OCI-LY1 (cell line): ENCODE data around the gene POU6F2.

Source experiments
- H2AFZ ChIP-seq: fragments of 200-600 bp; sonication (generic), shearing (Covaris generic); 2 replicates; pipeline ENCODE4 v1.6.0; 2014; ENCODE audit warnings: antibody characterized with exemption, mild to moderate bottlenecking, low read length
- H3F3A ChIP-seq: fragments of 200-600 bp; sonication (generic), shearing (Covaris generic); 2 replicates; pipeline ENCODE4 v1.6.0; 2014; ENCODE audit warnings: mild to moderate bottlenecking, antibody characterized with exemption, low read length, moderate library complexity; ENCODE audit not compliant: insufficient read depth
- H3K27ac ChIP-seq: fragments of 200-600 bp; sonication (generic); 2 replicates; pipeline ENCODE4 v1.5.1; 2014; ENCODE audit warnings: low read length, mixed run types, mild to moderate bottlenecking, low read depth; ENCODE audit not compliant: poor library complexity, severe bottlenecking
- H3K27me3 ChIP-seq: fragments of 200-600 bp; sonication (generic); 2 replicates; pipeline ENCODE4 v1.6.0; 2014; ENCODE audit warnings: antibody characterized with exemption, mild to moderate bottlenecking, low read length, moderate library complexity; ENCODE audit not compliant: insufficient read depth
- H3K36me3 ChIP-seq: fragments of 200-600 bp; sonication (generic); 2 replicates; pipeline ENCODE4 v1.6.1; 2014; ENCODE audit warnings: mild to moderate bottlenecking, antibody characterized with exemption, low read length, moderate library complexity, mixed read lengths; ENCODE audit not compliant: insufficient read depth
- H3K4me1 ChIP-seq: fragments of 200-600 bp; sonication (generic); 2 replicates; pipeline ENCODE4 v1.5.1; 2014; ENCODE audit warnings: mild to moderate bottlenecking, low read length, moderate library complexity; ENCODE audit not compliant: insufficient read depth, severe bottlenecking
- H3K4me2 ChIP-seq: fragments of 200-600 bp; sonication (generic), shearing (Covaris generic); 2 replicates; pipeline ENCODE4 v1.6.1; 2014; ENCODE audit warnings: low read length
- H3K4me3 ChIP-seq: fragments of 200-600 bp; sonication (generic); 2 replicates; pipeline ENCODE4 v1.5.1; 2014; ENCODE audit warnings: low read length, low read depth, mild to moderate bottlenecking, mixed read lengths; ENCODE audit not compliant: poor library complexity, severe bottlenecking
- H3K79me2 ChIP-seq: fragments of 200-600 bp; shearing (Covaris generic); 2 replicates; pipeline ENCODE4 v1.6.1; 2016; ENCODE audit warnings: mixed run types, low read length, mixed read lengths; ENCODE audit not compliant: insufficient read depth
- H3K9ac ChIP-seq: fragments of 200-600 bp; sonication (generic), shearing (Covaris generic); 2 replicates; pipeline ENCODE4 v1.6.1; 2014; ENCODE audit warnings: mild to moderate bottlenecking, low read length, mixed read lengths
- H3K9me2 ChIP-seq: fragments of 200-600 bp; sonication (generic), shearing (Covaris generic); 2 replicates; pipeline ENCODE4 v1.6.1; 2014; ENCODE audit warnings: low read depth, mild to moderate bottlenecking, low read length, mixed read lengths
- H3K9me3 ChIP-seq: fragments of 200-600 bp; shearing (Covaris generic); 2 replicates; pipeline ENCODE4 v1.6.1; 2014; ENCODE audit warnings: low read length, mixed read lengths
- H4K20me1 ChIP-seq: fragments of 200-600 bp; sonication (generic), shearing (Covaris generic); 2 replicates; pipeline ENCODE4 v1.6.0; 2016; ENCODE audit warnings: mild to moderate bottlenecking, low read length; ENCODE audit not compliant: insufficient read depth
- CTCF ChIP-seq: fragments of 200-600 bp; sonication (generic), shearing (Covaris generic); IDR thresholded peaks from 2 replicates; pipeline ENCODE4 v1.5.1; 2017; ENCODE audit warnings: mild to moderate bottlenecking, antibody characterized with exemption, low read length, moderate library complexity, mixed read lengths
- EZH2 ChIP-seq: fragments of 200-600 bp; sonication (generic), shearing (Covaris generic); IDR thresholded peaks from 2 replicates; pipeline ENCODE4 v1.8.0; 2017; ENCODE audit warnings: borderline replicate concordance, mixed run types, mild to moderate bottlenecking, antibody characterized with exemption, low read length, moderate library complexity, mixed read lengths

Gene POU6F2

GRCh38 chr7:39415091-39415787, 437.5 kb downstream of the POU6F2 start:
- Histone ChIP-seq H2AFZ (no peak overlapping the region), H3K4me2 (no peak overlapping the region), H3K27ac (no peak overlapping the region), H3K79me2 (no peaks in the 10 kb centered on the region), H3K4me3 (no peak overlapping the region), H3K27me3 (no peaks in the 10 kb centered on the region), H3K9me2 (no peaks in the 10 kb centered on the region), H3K9ac (no peak overlapping the region), H3K36me3 (no peaks in the 10 kb centered on the region), H3F3A (no peaks in the 10 kb centered on the region), H3K9me3 (no peaks in the 10 kb centered on the region), H3K4me1 (peaks cover 7% of the 10 kb centered on the region), H4K20me1 (no peaks in the 10 kb centered on the region)
- no peak for TF ChIP-seq EZH2
- TF ChIP-seq CTCF: no peak

GRCh38 chr7:39416866-39417265, 439.2 kb downstream of the POU6F2 start:
- no peaks in the 10 kb centered on the region for H3K9me3 ChIP-seq
- no peak overlapping the region for H3K9ac ChIP-seq
- H3K36me3 ChIP-seq: no peaks in the 10 kb centered on the region
- no peak overlapping the region for H3K4me2 ChIP-seq
- H4K20me1 ChIP-seq: no peaks in the 10 kb centered on the region
- TF ChIP-seq CTCF (no peak), EZH2 (no peak)
- H3F3A ChIP-seq: no peaks in the 10 kb centered on the region
- H3K27ac ChIP-seq: no peak overlapping the region
- H2AFZ ChIP-seq: no peak overlapping the region
- no peaks in the 10 kb centered on the region for H3K79me2 ChIP-seq
- H3K9me2 ChIP-seq: no peaks in the 10 kb centered on the region
- no peaks in the 10 kb centered on the region for H3K27me3 ChIP-seq
- H3K4me1 ChIP-seq: peaks cover 7% of the 10 kb centered on the region
- H3K4me3 ChIP-seq: no peak overlapping the region

GRCh38 chr7:39417642-39418041, 439.9 kb downstream of the POU6F2 start:
- H3K9ac ChIP-seq: no peak overlapping the region
- no peak overlapping the region for H3K4me3 ChIP-seq
- no peak overlapping the region for H3K4me2 ChIP-seq
- no peaks in the 10 kb centered on the region for H3F3A ChIP-seq
- H3K36me3 ChIP-seq: no peaks in the 10 kb centered on the region
- H3K9me2 ChIP-seq: no peaks in the 10 kb centered on the region
- no peaks in the 10 kb centered on the region for H3K27me3 ChIP-seq
- no peaks in the 10 kb centered on the region for H4K20me1 ChIP-seq
- H3K79me2 ChIP-seq: no peaks in the 10 kb centered on the region
- H3K4me1 ChIP-seq: peaks cover 7% of the 10 kb centered on the region
- no peaks in the 10 kb centered on the region for H3K9me3 ChIP-seq
- TF ChIP-seq EZH2 (no peak), CTCF (no peak)
- no peak overlapping the region for H2AFZ ChIP-seq
- H3K27ac ChIP-seq: no peak overlapping the region
